Osteocyte (in vitro differentiated cells): ENCODE data around the gene POLN. TPM values are rescaled to one million over a fixed set of nuclear protein-coding genes. Genes with fewer than 3 reads are reported as not detected.

Experiments
- DNase-seq: peaks from one replicate; pipeline ENCODE4 v3.0.0; 2021; ENCODE audit warnings: mixed read lengths; ENCODE audit not compliant: unreplicated experiment; ENCODE audit errors: extremely low spot score
- H3K27ac Mint-ChIP-seq: one replicate; pipeline ENCODE4 v1.8.0; 2021; ENCODE audit warnings: mild to moderate bottlenecking, mixed read lengths; ENCODE audit not compliant: unreplicated experiment
- H3K27me3 Mint-ChIP-seq: one replicate; pipeline ENCODE4 v1.8.0; 2021; ENCODE audit warnings: mixed read lengths; ENCODE audit not compliant: unreplicated experiment
- H3K36me3 Mint-ChIP-seq: one replicate; pipeline ENCODE4 v1.8.0; 2021; ENCODE audit warnings: mixed read lengths; ENCODE audit not compliant: unreplicated experiment
- H3K4me1 Mint-ChIP-seq: one replicate; pipeline ENCODE4 v1.8.0; 2021; ENCODE audit warnings: mixed read lengths; ENCODE audit not compliant: unreplicated experiment
- H3K4me3 Mint-ChIP-seq: one replicate; pipeline ENCODE4 v1.8.0; 2021; ENCODE audit warnings: mild to moderate bottlenecking, moderate library complexity, mixed read lengths; ENCODE audit not compliant: unreplicated experiment
- H3K9me3 Mint-ChIP-seq: one replicate; pipeline ENCODE4 v1.8.0; 2021; ENCODE audit warnings: mixed read lengths; ENCODE audit not compliant: unreplicated experiment
- CTCF ChIP-seq: fragments of 200-600 bp; sonication (generic); IDR thresholded peaks from 2 replicates; pipeline ENCODE4 v1.5.0; 2021; ENCODE audit warnings: antibody characterized with exemption, mild to moderate bottlenecking, moderate library complexity
- total RNA-seq: library from RNA; stranded (reverse); gene quantifications from 2 replicates; pipeline ENCODE4 v1.2.1, GENCODE V29; 2021

POLN gene
- total RNA-seq, 1 donor from 2014 or later: 4.2 TPM

- H3K36me3 Mint-ChIP-seq: peaks cover 27% of the 10 kb centered on the region
- H3K27ac Mint-ChIP-seq: no peak overlapping the region
- H3K4me1 Mint-ChIP-seq: peaks cover 7% of the 10 kb centered on the region
- H3K4me3 Mint-ChIP-seq: no peak overlapping the region
- no peak for TF ChIP-seq CTCF
- H3K27me3 Mint-ChIP-seq: no peaks in the 10 kb centered on the region
- no peaks in the 10 kb centered on the region for H3K9me3 Mint-ChIP-seq
- DNase-seq: no peak
Observed at GRCh38 chr4:2253160-2254084, 11.5 kb upstream of the POLN start.

- Mint-ChIP-seq H3K27ac (no peak overlapping the region), H3K36me3 (peaks cover 27% of the 10 kb centered on the region), H3K27me3 (no peaks in the 10 kb centered on the region), H3K9me3 (no peaks in the 10 kb centered on the region), H3K4me1 (peaks cover 5% of the 10 kb centered on the region), H3K4me3 (no peak overlapping the region)
- no peak for TF ChIP-seq CTCF
- no peak for DNase-seq
Observed at GRCh38 chr4:2252530-2253091, 10.7 kb upstream of the POLN start.

GRCh38 chr4:2251795-2252529 lies 10.0 kb upstream of the POLN start:
- Mint-ChIP-seq H3K4me3 (no peak overlapping the region), H3K27me3 (no peaks in the 10 kb centered on the region), H3K4me1 (peaks cover 2% of the 10 kb centered on the region), H3K27ac (no peak overlapping the region), H3K36me3 (peaks cover 26% of the 10 kb centered on the region), H3K9me3 (no peaks in the 10 kb centered on the region)
- TF ChIP-seq CTCF: no peak
- DNase-seq: peak; percentile 81

- no peaks in the 10 kb centered on the region for H3K9me3 Mint-ChIP-seq
- TF ChIP-seq CTCF: no peak
- DNase-seq: no peak
- H3K27me3 Mint-ChIP-seq: no peaks in the 10 kb centered on the region
- H3K4me3 Mint-ChIP-seq: no peak overlapping the region
- H3K36me3 Mint-ChIP-seq: peaks cover 23% of the 10 kb centered on the region
- no peak overlapping the region for H3K27ac Mint-ChIP-seq
- H3K4me1 Mint-ChIP-seq: no peaks in the 10 kb centered on the region
Observed at GRCh38 chr4:2251073-2251794, 9.3 kb upstream of the POLN start.
